Liver (tissue), 9 donors: ENCODE measurements around the gene CAPN15. TPM values are rescaled to one million over a fixed set of nuclear protein-coding genes. Genes with fewer than 3 reads are reported as not detected.

Experiments
- DNase-seq: peaks from one replicate; pipeline ENCODE4 v3.0.0-alpha.2; 2017; ENCODE audit warnings: low spot score
- H3K27ac ChIP-seq, 2 donors: one replicate each; pipeline ENCODE4 v1.7.0; 2013; ENCODE audit warnings: inconsistent platforms in 2 of 2, low read length in 2 of 2, control low read depth in 1 of 2, low read depth in 1 of 2, mild to moderate bottlenecking in 1 of 2
- H3K27me3 ChIP-seq, 4 donors: one replicate each; pipeline versions ENCODE4 v1.6.1 to v1.7.0; 2013; ENCODE audit warnings: low read length in 3 of 4, inconsistent platforms in 1 of 4, mild to moderate bottlenecking in 1 of 4, moderate library complexity in 1 of 4; ENCODE audit not compliant: control insufficient read depth in 4 of 4, insufficient read depth in 4 of 4
- H3K36me3 ChIP-seq, 4 donors: one replicate each; pipeline versions ENCODE4 v1.6.1 to v1.7.0; 2013; ENCODE audit warnings: low read length in 3 of 4, mild to moderate bottlenecking in 3 of 4, low read depth in 1 of 4, moderate library complexity in 1 of 4; ENCODE audit not compliant: control insufficient read depth in 4 of 4, insufficient read depth in 3 of 4
- H3K4me1 ChIP-seq, 4 donors: one replicate each; pipeline versions ENCODE4 v1.6.1 to v1.7.0; 2013; ENCODE audit warnings: low read length in 3 of 4, mild to moderate bottlenecking in 3 of 4, moderate library complexity in 1 of 4; ENCODE audit not compliant: control insufficient read depth in 4 of 4, insufficient read depth in 4 of 4
- H3K4me3 ChIP-seq, 3 donors: one replicate each; pipeline versions ENCODE4 v1.6.1 to v1.7.0; 2013; ENCODE audit warnings: low read length in 3 of 3, control low read depth in 1 of 3, low read depth in 1 of 3, mild to moderate bottlenecking in 1 of 3
- H3K9ac ChIP-seq, 2 donors: one replicate each; pipeline ENCODE4 v1.7.0; 2013; ENCODE audit warnings: low read length in 2 of 2, mild to moderate bottlenecking in 2 of 2, moderate library complexity in 2 of 2, control low read depth in 1 of 2, low read depth in 1 of 2
- H3K9me3 ChIP-seq, 4 donors: one replicate each; pipeline versions ENCODE4 v1.6.1 to v1.7.0; 2013; ENCODE audit warnings: low read length in 3 of 4; ENCODE audit not compliant: control insufficient read depth in 4 of 4
- EGR1 ChIP-seq, 2 donors: IDR thresholded peaks; 2 replicates each; pipeline ENCODE4 v1.6.1; 2016 to 2018; ENCODE audit warnings: antibody characterized with exemption in 2 of 2, low read depth in 2 of 2
- FOXA1 ChIP-seq: IDR thresholded peaks from 2 replicates; pipeline ENCODE4 v1.6.1; 2016; ENCODE audit warnings: antibody characterized with exemption
- FOXA2 ChIP-seq: IDR thresholded peaks from 2 replicates; pipeline ENCODE4 v1.6.1; 2016; ENCODE audit warnings: antibody characterized with exemption
- GABPA ChIP-seq, 2 donors: IDR thresholded peaks in 1 of 2; conservative IDR thresholded peaks in 1 of 2; 2 replicates each; pipeline ENCODE4 v1.6.1; 2016; ENCODE audit warnings: antibody characterized with exemption in 2 of 2, mild to moderate bottlenecking in 1 of 2, moderate library complexity in 1 of 2
- HNF4A ChIP-seq, 2 donors: conservative IDR thresholded peaks; 2 replicates each; pipeline ENCODE4 v1.6.1; 2016; ENCODE audit warnings: antibody characterized with exemption in 2 of 2, mild to moderate bottlenecking in 2 of 2
- HNF4G ChIP-seq: IDR thresholded peaks from 2 replicates; pipeline ENCODE4 v1.6.1; 2016; ENCODE audit warnings: antibody characterized with exemption
- JUND ChIP-seq, 2 donors: IDR thresholded peaks; 2 replicates each; pipeline ENCODE4 v1.6.1; 2016; ENCODE audit warnings: antibody characterized with exemption in 2 of 2
- NR2F2 ChIP-seq: IDR thresholded peaks from 2 replicates; pipeline ENCODE4 v1.6.1; 2016; ENCODE audit warnings: antibody characterized with exemption
- RAD21 ChIP-seq, 2 donors: IDR thresholded peaks; 2 replicates each; pipeline ENCODE4 v1.6.1; 2016; ENCODE audit warnings: antibody characterized with exemption in 2 of 2, mild to moderate bottlenecking in 2 of 2
- RXRA ChIP-seq, 2 donors: IDR thresholded peaks; 2 replicates each; pipeline ENCODE4 v1.6.1; 2017 to 2018; ENCODE audit warnings: antibody characterized with exemption in 2 of 2, mild to moderate bottlenecking in 1 of 2
- SP1 ChIP-seq: IDR thresholded peaks from 2 replicates; pipeline ENCODE4 v1.6.1; 2018; ENCODE audit warnings: antibody characterized with exemption, mild to moderate bottlenecking
- TAF1 ChIP-seq: conservative IDR thresholded peaks from 2 replicates; pipeline ENCODE4 v1.6.1; 2016; ENCODE audit warnings: antibody characterized with exemption, mild to moderate bottlenecking
- YY1 ChIP-seq: IDR thresholded peaks from 2 replicates; pipeline ENCODE4 v1.6.1; 2016; ENCODE audit warnings: antibody characterized with exemption, mild to moderate bottlenecking
- WGBS: extraction: QIAGEN DNeasy Blood & Tissue Kit; methylation state at CpG from one replicate; pipeline ENCODE4 v1.1.7; 2013; 5-methylcytosine and 5-hydroxymethylcytosine counted together
- polyA plus RNA-seq, 2 donors: library from polyadenylated mRNA; stranded (reverse) in 1 of 2; unstranded in 1 of 2; fragments of 200-250 nt in 1 of 2; fragments of >200 nt in 1 of 2; fragmentation: Nextera tagmentation in 1 of 2; extraction: Ambion mirVana in 1 of 2; gene quantifications; one replicate each; pipeline versions ENCODE4 v1.2.1 to v1.2.3, GENCODE V29; 2013 to 2015
- total RNA-seq, 2 donors: library from RNA; depleted of rRNA; stranded (reverse); fragments of >200 nt; gene quantifications; one replicate each; pipeline ENCODE4 v1.2.3, GENCODE V29; 2014
- TF ChIP-seq, protein P1 (sequence below): IDR thresholded peaks from 2 replicates; pipeline ENCODE4 v1.6.1; 2016; ENCODE audit warnings: antibody characterized with exemption
- TF ChIP-seq, protein P2 (sequence below): IDR thresholded peaks from 2 replicates; pipeline ENCODE4 v1.6.1; 2016; ENCODE audit warnings: antibody characterized with exemption
- TF ChIP-seq, protein P3 (sequence below): fragments of 150-350 bp; IDR thresholded peaks from 2 replicates; pipeline ENCODE4 v1.5.1; 2017; ENCODE audit warnings: improper control_type of control experiment, low read depth, low read length; ENCODE audit not compliant: missing input control
- donor health status: healthy.
- donor health status: healthy.
- donor health status: healthy.
- donor health status: healthy.
- donor health status: healthy.

Gene CAPN15
- total and polyA plus RNA-seq, 4 donors: 5.9 to 37.2 (median 21.6) TPM

GRCh38 chr16:518858-519257 is 8.7 kb upstream of the CAPN15 start:
- no peak overlapping the region for H3K4me3 ChIP-seq
- peaks cover 0 to 5% (median 0%) of the 10 kb centered on the region in 4 donors for H3K4me1 ChIP-seq
- H3K9ac ChIP-seq: no peak overlapping the region
- 83% methylated on average over 9 of the region's 9 CpGs for WGBS
- no peak overlapping the region for H3K27ac ChIP-seq
- H3K9me3 ChIP-seq: no peaks in the 10 kb centered on the region
- TF ChIP-seq JUND (IDR thresholded peaks at IDR 0.05): no peak
- TF ChIP-seq NR2F2: no peak
- TF ChIP-seq, protein P1, sequence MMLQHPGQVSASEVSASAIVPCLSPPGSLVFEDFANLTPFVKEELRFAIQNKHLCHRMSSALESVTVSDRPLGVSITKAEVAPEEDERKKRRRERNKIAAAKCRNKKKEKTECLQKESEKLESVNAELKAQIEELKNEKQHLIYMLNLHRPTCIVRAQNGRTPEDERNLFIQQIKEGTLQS: no peak
- H3K36me3 ChIP-seq: peaks cover 22 to 46% (median 25%) of the 10 kb centered on the region in 4 donors
- H3K27me3 ChIP-seq: no peaks in the 10 kb centered on the region
- DNase-seq: no peak

DNA sequence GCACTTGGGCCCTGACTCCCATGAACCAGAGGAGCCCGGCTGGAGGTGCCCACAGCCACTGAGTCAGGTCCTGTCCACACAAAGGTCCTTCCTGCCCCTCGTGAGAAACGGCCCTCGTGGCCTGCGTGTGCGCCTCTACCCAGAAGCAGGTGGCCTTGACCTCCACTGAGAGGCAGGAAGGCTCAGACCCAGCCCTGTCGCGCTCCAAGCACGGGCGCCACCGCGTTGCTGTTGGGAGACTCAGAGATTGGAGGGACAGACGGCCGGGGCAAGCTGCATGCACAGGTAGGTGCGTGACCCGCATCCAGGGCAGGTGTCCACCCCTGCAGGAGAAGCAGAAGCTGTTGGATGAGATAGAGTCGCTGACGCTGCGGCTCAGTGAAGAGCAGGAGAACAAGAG is 8.1 kb upstream of the CAPN15 start:
- no peaks in the 10 kb centered on the region for H3K9me3 ChIP-seq
- peaks cover 22 to 41% (median 25%) of the 10 kb centered on the region in 4 donors for H3K36me3 ChIP-seq
- DNase-seq: no peak
- no peaks in the 10 kb centered on the region for H3K27me3 ChIP-seq
- no peak overlapping the region for H3K9ac ChIP-seq
- WGBS: 94% methylated on average over 19 of the region's 19 CpGs
- peaks cover 0 to 2% (median under 1%) of the 10 kb centered on the region in 4 donors for H3K4me1 ChIP-seq
- TF ChIP-seq, protein P2, sequence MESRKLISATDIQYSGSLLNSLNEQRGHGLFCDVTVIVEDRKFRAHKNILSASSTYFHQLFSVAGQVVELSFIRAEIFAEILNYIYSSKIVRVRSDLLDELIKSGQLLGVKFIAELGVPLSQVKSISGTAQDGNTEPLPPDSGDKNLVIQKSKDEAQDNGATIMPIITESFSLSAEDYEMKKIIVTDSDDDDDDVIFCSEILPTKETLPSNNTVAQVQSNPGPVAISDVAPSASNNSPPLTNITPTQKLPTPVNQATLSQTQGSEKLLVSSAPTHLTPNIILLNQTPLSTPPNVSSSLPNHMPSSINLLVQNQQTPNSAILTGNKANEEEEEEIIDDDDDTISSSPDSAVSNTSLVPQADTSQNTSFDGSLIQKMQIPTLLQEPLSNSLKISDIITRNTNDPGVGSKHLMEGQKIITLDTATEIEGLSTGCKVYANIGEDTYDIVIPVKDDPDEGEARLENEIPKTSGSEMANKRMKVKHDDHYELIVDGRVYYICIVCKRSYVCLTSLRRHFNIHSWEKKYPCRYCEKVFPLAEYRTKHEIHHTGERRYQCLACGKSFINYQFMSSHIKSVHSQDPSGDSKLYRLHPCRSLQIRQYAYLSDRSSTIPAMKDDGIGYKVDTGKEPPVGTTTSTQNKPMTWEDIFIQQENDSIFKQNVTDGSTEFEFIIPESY: no peak
- TF ChIP-seq EGR1 (IDR thresholded peaks at IDR 0.05; ENCODE audit: low read depth in 2 of 2) (no peak), TAF1 (no peak), FOXA2 (no peak)
- no peak overlapping the region for H3K27ac ChIP-seq
- no peak overlapping the region for H3K4me3 ChIP-seq

- H3K4me1 ChIP-seq: peaks cover 0 to 4% (median 0%) of the 10 kb centered on the region in 4 donors
- TF ChIP-seq RAD21 (IDR thresholded peaks at IDR 0.05) (no peak), RXRA (IDR thresholded peaks at IDR 0.05) (no peak), HNF4A (conservative IDR thresholded peaks at IDR 0.05) (no peak), FOXA1 (no peak), SP1 (no peak), HNF4G (no peak), NR2F2 (no peak), GABPA (IDR thresholded peaks at IDR 0.05 in 1 of 2, conservative IDR thresholded peaks at IDR 0.05 in 1 of 2) (no peak), TAF1 (no peak), JUND (IDR thresholded peaks at IDR 0.05) (no peak), FOXA2 (no peak), YY1 (no peak), EGR1 (IDR thresholded peaks at IDR 0.05; ENCODE audit: low read depth in 2 of 2) (no peak)
- TF ChIP-seq, protein P3, sequence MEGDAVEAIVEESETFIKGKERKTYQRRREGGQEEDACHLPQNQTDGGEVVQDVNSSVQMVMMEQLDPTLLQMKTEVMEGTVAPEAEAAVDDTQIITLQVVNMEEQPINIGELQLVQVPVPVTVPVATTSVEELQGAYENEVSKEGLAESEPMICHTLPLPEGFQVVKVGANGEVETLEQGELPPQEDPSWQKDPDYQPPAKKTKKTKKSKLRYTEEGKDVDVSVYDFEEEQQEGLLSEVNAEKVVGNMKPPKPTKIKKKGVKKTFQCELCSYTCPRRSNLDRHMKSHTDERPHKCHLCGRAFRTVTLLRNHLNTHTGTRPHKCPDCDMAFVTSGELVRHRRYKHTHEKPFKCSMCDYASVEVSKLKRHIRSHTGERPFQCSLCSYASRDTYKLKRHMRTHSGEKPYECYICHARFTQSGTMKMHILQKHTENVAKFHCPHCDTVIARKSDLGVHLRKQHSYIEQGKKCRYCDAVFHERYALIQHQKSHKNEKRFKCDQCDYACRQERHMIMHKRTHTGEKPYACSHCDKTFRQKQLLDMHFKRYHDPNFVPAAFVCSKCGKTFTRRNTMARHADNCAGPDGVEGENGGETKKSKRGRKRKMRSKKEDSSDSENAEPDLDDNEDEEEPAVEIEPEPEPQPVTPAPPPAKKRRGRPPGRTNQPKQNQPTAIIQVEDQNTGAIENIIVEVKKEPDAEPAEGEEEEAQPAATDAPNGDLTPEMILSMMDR: no peak
- TF ChIP-seq, protein P2: no peak
- H3K36me3 ChIP-seq: peaks cover 21 to 35% (median 22%) of the 10 kb centered on the region in 4 donors
- WGBS: 96% methylated on average over 35 of the region's 35 CpGs
- no peak overlapping the region for H3K9ac ChIP-seq
- H3K27me3 ChIP-seq: no peaks in the 10 kb centered on the region
- no peaks in the 10 kb centered on the region for H3K9me3 ChIP-seq
- DNase-seq: no peak
- H3K27ac ChIP-seq: no peak overlapping the region
- no peak overlapping the region for H3K4me3 ChIP-seq
These were observed 7.4 kb upstream of the CAPN15 start for GRCh38 chr16:519841-520687.
